Measurements from ENCODE around the gene SCNM1. TPM values are rescaled to one million over a fixed set of nuclear protein-coding genes. Genes with fewer than 3 reads are reported as not detected.

SCNM1 gene
- polyA plus RNA-seq, 1 donor from 2014 or later: 106 TPM

DNA sequence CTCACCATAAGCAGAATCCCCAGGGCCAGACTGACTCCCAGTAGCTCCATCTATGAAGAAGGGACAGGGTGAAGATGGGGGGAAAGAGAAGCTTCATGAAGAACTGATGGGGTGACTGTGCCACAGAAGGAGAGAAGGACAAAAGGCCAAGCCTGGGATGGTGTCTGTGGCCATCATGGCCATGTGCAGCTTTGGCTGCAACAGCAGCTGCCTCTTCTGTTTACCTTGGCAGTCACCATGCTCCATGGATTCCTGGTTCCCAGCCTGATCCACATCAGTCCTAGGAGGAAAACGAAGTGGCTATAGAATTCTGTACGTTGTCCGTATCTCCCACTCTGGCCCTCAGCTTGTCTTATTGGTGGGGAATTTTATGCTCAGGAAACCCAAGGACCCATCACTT is 31.5 kb upstream of the SCNM1 start:
- TF ChIP-seq MXI1 (conservative IDR thresholded peaks at IDR 0.05; ENCODE audit: poor library complexity, severe bottlenecking) (no peak), EZH2 (IDR thresholded peaks at IDR 0.05; ENCODE audit: borderline replicate concordance, insufficient read depth, low read length, poor library complexity, severe bottlenecking) (no peak), POLR2AphosphoS5 (IDR thresholded peaks at IDR 0.05) (no peak), RAD21 (conservative IDR thresholded peaks at IDR 0.05) (no peak), SMC3 (conservative IDR thresholded peaks at IDR 0.05; ENCODE audit: poor library complexity) (no peak), TAF1 (IDR thresholded peaks at IDR 0.05; ENCODE audit: low read depth) (no peak), EP300 (conservative IDR thresholded peaks at IDR 0.05; ENCODE audit: poor library complexity, severe bottlenecking) (no peak)
- TF ChIP-seq, protein P1, sequence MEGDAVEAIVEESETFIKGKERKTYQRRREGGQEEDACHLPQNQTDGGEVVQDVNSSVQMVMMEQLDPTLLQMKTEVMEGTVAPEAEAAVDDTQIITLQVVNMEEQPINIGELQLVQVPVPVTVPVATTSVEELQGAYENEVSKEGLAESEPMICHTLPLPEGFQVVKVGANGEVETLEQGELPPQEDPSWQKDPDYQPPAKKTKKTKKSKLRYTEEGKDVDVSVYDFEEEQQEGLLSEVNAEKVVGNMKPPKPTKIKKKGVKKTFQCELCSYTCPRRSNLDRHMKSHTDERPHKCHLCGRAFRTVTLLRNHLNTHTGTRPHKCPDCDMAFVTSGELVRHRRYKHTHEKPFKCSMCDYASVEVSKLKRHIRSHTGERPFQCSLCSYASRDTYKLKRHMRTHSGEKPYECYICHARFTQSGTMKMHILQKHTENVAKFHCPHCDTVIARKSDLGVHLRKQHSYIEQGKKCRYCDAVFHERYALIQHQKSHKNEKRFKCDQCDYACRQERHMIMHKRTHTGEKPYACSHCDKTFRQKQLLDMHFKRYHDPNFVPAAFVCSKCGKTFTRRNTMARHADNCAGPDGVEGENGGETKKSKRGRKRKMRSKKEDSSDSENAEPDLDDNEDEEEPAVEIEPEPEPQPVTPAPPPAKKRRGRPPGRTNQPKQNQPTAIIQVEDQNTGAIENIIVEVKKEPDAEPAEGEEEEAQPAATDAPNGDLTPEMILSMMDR (IDR thresholded peaks at IDR 0.05; ENCODE audit: poor library complexity, severe bottlenecking): no peak
- TF ChIP-seq, protein P2, sequence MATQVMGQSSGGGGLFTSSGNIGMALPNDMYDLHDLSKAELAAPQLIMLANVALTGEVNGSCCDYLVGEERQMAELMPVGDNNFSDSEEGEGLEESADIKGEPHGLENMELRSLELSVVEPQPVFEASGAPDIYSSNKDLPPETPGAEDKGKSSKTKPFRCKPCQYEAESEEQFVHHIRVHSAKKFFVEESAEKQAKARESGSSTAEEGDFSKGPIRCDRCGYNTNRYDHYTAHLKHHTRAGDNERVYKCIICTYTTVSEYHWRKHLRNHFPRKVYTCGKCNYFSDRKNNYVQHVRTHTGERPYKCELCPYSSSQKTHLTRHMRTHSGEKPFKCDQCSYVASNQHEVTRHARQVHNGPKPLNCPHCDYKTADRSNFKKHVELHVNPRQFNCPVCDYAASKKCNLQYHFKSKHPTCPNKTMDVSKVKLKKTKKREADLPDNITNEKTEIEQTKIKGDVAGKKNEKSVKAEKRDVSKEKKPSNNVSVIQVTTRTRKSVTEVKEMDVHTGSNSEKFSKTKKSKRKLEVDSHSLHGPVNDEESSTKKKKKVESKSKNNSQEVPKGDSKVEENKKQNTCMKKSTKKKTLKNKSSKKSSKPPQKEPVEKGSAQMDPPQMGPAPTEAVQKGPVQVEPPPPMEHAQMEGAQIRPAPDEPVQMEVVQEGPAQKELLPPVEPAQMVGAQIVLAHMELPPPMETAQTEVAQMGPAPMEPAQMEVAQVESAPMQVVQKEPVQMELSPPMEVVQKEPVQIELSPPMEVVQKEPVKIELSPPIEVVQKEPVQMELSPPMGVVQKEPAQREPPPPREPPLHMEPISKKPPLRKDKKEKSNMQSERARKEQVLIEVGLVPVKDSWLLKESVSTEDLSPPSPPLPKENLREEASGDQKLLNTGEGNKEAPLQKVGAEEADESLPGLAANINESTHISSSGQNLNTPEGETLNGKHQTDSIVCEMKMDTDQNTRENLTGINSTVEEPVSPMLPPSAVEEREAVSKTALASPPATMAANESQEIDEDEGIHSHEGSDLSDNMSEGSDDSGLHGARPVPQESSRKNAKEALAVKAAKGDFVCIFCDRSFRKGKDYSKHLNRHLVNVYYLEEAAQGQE (IDR thresholded peaks at IDR 0.05; ENCODE audit: borderline replicate concordance): no peak
- no peaks in the 10 kb centered on the region for H3K79me2 ChIP-seq (replicated peaks; ENCODE audit: insufficient read depth, low read length)
- no peaks in the 10 kb centered on the region for H3F3A ChIP-seq (ENCODE audit: insufficient read depth, low read length, poor library complexity, severe bottlenecking)
- H2AFZ ChIP-seq (ENCODE audit: low read depth, low read length): no peak overlapping the region
- H3K27me3 ChIP-seq (ENCODE audit: insufficient read depth, low read depth, low read length): no peaks in the 10 kb centered on the region
- H3K4me2 ChIP-seq (ENCODE audit: low read length): no peak overlapping the region
- no peaks in the 10 kb centered on the region for H3K9me2 ChIP-seq (ENCODE audit: insufficient read depth, low read length)
- H3K27ac ChIP-seq (ENCODE audit: low read length): no peak overlapping the region
- H4K20me1 ChIP-seq (ENCODE audit: insufficient read depth): no peaks in the 10 kb centered on the region
- no peak overlapping the region for H3K4me3 ChIP-seq (ENCODE audit: low read length)
- H3K9ac ChIP-seq (ENCODE audit: low read length): no peak overlapping the region
- H3K36me3 ChIP-seq (ENCODE audit: insufficient read depth, low read length): peaks cover 6% of the 10 kb centered on the region
- H3K9me3 ChIP-seq (ENCODE audit: low read length): no peaks in the 10 kb centered on the region

DNA sequence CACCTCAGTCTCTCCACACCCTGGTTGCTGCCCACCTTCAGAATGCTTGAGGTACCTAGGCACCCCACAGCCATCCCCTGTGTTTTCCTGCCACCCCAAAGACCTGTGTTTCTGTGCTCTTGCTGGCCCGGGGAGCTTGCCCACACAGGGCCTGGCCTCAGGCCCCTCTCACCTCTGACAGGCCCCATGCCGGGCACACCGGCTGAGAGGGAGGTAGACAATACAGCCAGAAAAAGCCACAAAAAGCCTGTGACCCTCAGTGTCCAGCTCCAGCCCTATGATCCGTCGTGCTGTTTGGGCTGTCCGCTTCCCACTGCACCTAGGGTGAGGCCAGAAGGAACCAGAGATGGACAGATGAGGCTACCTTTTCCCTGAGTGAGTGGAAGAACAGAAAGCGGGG is 31.0 kb upstream of the SCNM1 start:
- Histone ChIP-seq H3K9me2 (ENCODE audit: insufficient read depth, low read length) (no peaks in the 10 kb centered on the region), H4K20me1 (ENCODE audit: insufficient read depth) (no peaks in the 10 kb centered on the region), H3K9ac (ENCODE audit: low read length) (no peak overlapping the region), H3K27ac (ENCODE audit: low read length) (no peak overlapping the region), H3K27me3 (ENCODE audit: insufficient read depth, low read depth, low read length) (no peaks in the 10 kb centered on the region), H3K4me2 (ENCODE audit: low read length) (no peak overlapping the region), H3F3A (ENCODE audit: insufficient read depth, low read length, poor library complexity, severe bottlenecking) (no peaks in the 10 kb centered on the region), H3K9me3 (ENCODE audit: low read length) (no peaks in the 10 kb centered on the region), H3K79me2 (replicated peaks; ENCODE audit: insufficient read depth, low read length) (no peaks in the 10 kb centered on the region), H3K36me3 (ENCODE audit: insufficient read depth, low read length) (peaks cover 6% of the 10 kb centered on the region), H3K4me3 (ENCODE audit: low read length) (no peak overlapping the region), H2AFZ (ENCODE audit: low read depth, low read length) (no peak overlapping the region)
- TF ChIP-seq RAD21 (conservative IDR thresholded peaks at IDR 0.05): no peak
- no peak for TF ChIP-seq EP300 (conservative IDR thresholded peaks at IDR 0.05; ENCODE audit: poor library complexity, severe bottlenecking)
- TF ChIP-seq, protein P1 (IDR thresholded peaks at IDR 0.05; ENCODE audit: poor library complexity, severe bottlenecking): no peak
- no peak for TF ChIP-seq TAF1 (IDR thresholded peaks at IDR 0.05; ENCODE audit: low read depth)
- no peak for TF ChIP-seq POLR2AphosphoS5 (IDR thresholded peaks at IDR 0.05)
- TF ChIP-seq, protein P2 (IDR thresholded peaks at IDR 0.05; ENCODE audit: borderline replicate concordance): no peak
- TF ChIP-seq EZH2 (IDR thresholded peaks at IDR 0.05; ENCODE audit: borderline replicate concordance, insufficient read depth, low read length, poor library complexity, severe bottlenecking): no peak
- TF ChIP-seq SMC3 (conservative IDR thresholded peaks at IDR 0.05; ENCODE audit: poor library complexity): no peak
- TF ChIP-seq MXI1 (conservative IDR thresholded peaks at IDR 0.05; ENCODE audit: poor library complexity, severe bottlenecking): no peak

All from neural cell (in vitro differentiated cells).